NCI-H128 (cell line): Measurements from ENCODE around the gene YWHAE.
"Not testable (repeated sequence)": the region's sequence is repeated elsewhere in the genome, so short reads cannot be mapped to it uniquely, and the experiment has no call there.

ENCODE experiments used
- DNase-seq: peaks from one replicate; lab custom pipeline; 2025; ENCODE audit not compliant: unreplicated experiment; lab: John Stamatoyannopoulos, UW

The YWHAE gene

DNA sequence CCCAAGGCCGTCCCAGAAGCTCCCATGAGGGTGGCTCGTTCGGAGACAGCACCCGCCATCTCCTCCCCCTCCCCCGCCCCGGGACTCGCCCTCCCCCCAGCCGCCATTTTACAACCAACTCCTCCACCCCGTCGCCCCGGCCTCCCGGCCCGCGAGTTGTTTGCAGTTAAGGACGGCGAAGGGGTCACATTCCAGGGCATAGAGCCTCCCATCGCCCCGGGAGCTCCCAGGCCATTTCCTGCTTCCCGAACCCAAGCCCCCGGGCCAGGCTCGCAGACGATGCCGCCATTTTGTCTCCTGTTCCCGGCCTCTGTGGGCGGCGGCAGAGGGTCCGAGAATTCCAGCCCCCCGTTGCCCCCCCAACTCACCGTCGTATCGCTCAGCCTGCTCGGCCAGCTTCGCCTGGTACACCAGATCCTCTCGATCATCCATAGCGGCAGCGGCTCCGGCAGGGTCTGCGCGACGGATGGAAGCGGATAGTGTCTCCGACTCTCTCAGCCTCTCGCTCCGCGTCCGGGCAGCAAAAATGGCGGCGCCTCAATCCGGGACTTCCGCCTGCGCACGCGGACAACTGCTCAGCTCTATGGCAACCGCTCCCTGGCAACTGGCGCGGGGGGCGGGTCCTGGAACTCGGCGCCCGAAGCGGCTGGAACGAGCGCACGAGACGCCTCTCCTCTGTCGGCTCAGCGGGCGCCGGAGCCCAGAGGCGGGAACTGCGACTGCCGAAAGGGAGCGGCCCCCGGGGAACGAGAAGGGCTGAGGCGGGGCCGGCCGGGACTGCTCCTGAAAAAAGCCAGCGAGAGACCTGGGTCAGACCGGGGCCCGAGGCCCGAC is at the start of gene YWHAE:
TSS of gene YWHAE (minus strand) at position 544 of the 834 bp plus-strand sequence. CDS start at position 432, 112 bp downstream.
- DNase-seq: peak; percentile 89

DNA sequence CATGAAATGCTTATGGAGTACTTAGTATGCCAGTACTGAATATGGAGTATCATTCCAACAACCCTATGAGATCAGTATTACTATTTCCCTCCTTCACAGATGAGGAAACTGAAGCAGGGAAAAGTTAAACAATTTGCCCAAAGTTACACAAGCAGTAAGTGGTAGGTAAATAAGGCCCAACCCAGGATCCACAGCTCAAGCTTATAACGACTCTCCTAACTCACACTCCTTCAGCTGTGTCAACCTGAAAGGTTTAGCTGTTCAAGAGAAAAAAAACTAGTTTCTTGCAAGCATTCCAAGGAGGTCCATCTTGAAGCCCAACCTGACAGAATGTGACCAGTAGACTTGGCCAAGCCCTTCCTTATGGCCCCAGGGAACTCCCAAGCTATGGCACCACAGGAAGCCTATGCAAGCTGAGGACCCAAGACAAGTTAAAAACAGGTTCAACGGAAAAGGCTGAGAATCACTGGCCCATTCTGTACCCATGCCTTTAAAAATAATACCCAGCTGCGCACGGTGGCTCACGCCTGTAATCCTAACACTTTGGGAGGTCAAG is 49.5 kb upstream of the YWHAE start:
- no peak for DNase-seq

DNA sequence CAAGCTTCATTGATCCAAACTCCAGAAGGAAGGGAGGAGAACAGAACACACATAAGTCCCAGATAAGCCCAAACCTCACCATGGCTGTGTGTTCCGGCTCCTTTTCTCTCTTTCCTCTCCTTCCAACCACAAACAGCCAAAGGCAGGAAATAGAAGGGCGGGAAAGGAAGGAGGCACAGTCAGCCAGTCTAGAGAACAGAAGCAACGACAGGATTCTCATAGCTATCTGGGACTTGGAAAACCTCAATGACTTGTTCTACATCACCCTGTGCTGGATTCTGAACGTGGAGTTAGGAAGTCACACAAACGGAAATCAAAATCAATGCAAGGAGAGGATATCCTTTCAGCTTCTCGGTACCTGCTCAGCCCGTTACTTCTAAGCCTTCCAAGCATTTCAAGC is 47.0 kb upstream of the YWHAE start:
- DNase-seq: no peak

DNA sequence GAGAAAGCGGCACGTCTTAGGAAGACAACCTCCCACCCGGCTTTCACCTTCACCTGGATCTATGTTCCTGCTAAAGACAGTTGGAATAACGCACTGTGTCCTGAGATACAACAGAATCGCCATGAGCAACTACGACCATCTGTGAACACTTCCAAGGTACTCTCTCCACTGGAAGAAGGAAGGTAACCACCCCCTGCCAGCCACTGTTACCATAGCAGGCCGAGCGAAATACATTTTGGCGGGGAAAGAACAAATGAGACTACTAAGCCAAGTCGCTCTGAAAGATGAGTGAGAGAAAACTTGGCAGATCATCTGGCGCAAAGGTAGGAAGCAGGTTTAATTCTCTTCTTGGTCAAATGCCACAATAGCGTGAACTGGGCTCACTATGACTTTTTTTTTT is 46.2 kb upstream of the YWHAE start:
- DNase-seq: no peak

DNA sequence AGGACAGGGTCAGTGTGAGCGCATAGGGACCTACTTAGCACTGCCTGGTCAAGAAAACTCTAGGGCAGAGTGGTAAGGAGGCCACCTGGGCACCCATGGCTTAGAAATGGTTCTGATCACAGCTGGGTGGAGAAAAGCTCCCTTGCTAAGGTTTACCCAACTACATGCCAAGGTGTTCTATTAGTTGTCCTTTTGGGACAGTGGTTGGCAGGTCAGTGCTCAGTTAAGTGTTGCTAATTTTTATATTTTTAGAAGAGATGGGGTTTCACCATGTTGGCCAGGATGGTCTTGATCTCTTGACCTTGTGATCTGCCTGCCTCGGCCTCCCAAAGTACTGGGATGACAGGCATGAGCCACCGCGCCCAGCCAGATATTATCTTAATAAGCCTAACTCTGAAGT is 45.7 kb upstream of the YWHAE start:
- DNase-seq: not testable (repeated sequence)

DNA sequence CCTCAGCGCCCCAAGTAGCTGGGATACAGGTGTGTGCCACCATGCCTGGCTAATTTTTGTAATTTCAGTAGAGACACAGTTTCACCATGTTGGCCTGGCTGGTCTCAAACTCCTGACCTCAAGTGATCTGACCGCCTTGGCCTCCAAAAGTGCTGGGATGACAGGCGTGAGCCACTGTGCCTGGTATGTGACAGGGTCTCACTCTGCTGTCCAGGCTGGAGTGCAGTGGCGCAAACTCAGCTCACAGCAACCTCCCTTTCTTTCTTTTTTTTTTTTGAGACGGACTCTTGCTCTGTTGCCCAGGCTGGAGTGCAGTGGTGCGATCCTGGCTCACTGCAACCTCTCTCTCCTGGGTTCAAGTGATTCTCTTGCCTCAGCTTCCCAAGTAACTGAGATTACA is 42.7 kb upstream of the YWHAE start:
- DNase-seq: not testable (repeated sequence)

DNA sequence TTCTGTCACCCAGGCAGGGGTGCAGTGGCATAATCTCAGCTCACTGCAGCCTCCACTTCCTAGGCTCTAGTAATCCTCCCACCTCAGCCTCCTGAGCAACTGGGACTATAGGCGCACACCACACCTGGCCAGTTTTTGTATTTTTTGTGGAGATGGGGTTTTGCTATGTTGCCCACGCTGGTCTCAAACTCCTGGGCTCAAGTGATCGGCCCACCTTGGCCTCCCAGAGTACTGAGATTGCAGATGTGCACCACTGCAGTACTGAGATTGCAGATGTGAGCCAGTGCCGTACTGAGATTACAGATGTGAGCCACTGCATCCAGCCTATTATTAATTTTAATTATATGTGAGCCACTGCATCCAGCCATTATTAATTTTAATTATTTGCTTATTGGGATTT is 42.2 kb upstream of the YWHAE start:
- DNase-seq: no peak

DNA sequence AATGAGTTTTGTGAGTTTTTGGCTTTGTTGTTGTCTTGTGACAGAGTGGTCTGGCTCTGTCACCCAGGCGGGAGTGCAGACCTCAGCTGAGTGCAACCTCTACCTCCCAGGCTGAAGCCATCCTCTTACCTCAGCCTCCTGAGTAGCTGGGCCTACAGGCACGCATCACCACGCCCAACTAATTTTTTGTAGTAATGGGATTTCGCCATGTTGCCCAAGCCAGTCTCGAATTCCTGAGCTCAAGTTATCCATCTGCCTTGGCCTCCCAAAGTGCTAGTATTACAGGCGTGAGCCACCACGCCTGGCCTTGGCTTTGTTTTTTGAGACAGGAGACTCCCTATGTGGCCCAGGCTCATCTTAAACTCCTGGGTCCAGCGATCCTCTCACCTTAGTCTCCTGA is 40.9 kb upstream of the YWHAE start:
- DNase-seq: no peak

DNA sequence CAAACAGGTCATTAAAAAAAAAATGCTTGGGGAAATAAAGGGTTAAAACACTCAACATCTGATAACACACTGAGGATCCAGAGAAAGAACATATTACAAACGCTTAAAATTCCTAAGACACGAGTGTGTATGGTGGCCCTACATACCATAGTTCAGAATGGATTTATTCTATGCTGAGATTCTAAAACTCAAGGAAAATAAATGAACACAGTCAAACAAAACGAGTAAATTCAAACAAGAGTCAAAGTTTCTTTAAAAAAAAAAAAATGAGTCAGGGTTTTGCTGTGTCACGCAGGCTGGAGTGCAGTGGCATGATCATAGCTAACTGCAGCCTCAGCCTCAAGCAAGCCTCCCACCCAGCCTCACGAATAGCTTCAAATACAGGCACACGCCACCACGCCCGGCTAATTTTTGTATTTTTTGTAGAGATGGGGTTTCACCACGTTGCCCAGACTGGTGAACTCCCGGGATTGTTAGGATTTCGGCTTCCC is 38.6 kb upstream of the YWHAE start:
- DNase-seq: no peak

DNA sequence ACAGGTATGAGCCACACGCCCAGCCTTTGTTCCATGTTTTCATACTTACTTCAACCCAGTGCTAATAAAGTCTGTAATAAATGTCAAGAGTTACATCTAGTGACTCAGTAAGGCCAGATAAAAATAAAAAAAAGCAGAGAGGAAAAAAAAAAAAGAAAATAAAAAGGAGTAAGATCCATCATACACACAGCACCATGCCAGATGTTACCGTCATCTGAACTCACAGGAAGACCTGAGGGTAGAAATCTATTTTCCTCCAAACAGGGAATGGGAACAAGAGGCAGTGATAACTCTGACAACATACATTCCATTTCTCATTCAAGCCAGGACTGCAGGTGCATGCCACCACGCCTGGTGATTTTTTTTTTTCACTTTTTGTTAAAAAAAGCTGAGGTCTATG is 35.3 kb upstream of the YWHAE start:
- no peak for DNase-seq

DNA sequence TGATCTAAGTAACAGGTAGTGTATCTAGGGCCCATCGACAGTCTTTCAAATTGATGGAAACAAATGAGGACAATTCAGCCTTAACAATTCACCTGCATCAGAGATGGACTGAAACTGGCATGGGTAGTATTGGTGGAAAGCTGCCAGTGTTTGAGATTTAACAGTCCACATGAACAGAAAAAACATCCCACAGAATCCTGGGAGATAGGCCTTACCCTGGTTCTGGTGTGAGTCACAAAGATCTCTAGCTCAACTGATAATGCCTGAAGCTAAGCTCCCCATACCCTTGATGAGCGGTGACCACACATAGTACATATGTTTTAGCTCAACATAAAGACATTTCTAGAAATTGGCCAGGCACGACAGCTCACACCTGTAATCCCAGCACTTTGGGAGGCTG is 34.1 kb upstream of the YWHAE start:
- DNase-seq: no peak

DNA sequence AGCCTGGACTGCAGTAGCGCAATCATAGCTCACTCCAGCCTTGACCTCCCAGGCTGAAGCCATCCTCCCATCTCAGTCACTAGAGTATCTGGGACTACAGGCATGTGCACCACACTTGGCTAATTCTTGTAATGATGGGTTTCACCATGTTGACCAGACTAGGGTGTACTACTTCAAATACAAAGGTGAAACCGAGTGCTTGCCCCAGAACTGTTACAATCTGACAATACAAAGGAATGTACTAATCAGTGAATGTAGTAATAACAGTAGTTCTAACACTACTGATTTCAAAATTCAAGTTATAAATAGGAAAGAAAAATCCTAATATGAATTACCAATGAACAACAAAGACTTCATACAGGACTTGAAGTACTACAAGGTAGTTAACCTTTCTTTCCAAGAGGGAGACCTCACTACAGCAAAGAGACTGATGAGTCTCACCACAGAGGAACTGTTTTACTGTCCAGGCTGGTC is 31.6 kb upstream of the YWHAE start:
- no peak for DNase-seq

DNA sequence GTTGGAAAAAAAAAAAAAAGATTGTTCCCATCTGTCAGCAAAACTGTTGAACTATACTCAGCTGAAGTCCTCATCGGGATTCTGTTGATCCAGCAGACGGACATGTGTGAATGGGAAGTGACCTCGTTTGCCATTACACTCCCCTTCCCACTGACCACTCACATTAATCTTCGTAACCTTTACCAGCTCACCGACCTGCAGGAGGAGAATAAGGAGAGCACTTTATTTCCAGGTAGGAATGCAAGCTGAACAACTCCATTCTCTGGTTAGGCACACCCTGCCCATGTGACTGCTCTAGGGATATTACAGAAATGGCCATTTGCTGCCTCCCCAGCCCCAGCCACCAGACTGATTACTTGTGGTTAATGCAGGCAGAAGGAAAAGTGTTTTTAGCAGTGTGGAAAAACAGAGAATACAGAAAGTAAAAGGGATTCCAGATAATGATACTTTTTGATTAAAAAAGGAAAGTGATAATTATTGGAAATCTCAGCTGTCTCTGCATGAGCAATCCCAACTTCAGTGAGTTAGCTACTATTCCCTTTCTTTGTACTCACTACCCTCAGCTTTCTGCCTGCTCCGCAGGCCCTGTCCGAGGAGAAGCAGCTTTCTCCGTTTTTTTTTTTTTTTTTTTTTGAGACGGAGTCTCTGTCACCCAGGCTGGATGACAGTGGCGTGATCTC is 23.6 kb upstream of the YWHAE start:
- DNase-seq: no peak

DNA sequence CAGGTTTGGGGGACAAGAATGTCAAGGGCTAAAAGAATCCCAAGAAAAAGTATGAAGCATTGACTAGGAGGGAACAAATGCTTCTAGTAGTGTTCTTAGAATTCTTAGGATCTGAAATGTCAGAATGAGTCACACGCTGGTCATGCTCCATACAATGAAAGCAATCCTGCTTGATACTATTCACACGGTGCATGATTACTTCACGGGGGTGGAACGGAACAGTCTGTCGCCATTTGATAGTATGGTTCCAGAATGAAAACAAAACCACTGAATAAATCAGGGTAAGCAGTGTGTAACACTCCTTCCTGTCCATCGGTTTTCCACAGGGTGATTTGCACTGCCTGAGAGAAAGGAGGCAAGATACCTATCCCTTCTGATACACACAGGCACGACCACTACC is 22.9 kb upstream of the YWHAE start:
- no peak for DNase-seq

DNA sequence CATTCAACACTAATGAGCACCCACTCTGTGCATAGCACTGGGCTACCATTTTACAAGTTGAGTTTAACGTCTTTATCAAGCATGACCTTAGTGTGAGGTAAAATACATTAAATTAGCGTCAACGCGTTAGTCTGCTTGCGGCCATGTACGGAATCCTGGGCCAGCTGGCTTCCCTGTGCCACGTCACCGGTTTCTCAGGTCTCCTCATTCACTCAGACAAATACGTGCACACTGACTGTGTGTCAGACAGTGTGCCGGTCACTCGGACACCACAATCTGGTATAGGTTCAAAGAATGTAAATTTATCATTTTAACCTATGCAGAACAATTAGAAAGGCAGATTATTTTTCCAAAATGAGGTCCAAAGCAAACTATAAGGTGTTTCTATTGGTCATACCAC is 21.4 kb upstream of the YWHAE start:
- DNase-seq: no peak

DNA sequence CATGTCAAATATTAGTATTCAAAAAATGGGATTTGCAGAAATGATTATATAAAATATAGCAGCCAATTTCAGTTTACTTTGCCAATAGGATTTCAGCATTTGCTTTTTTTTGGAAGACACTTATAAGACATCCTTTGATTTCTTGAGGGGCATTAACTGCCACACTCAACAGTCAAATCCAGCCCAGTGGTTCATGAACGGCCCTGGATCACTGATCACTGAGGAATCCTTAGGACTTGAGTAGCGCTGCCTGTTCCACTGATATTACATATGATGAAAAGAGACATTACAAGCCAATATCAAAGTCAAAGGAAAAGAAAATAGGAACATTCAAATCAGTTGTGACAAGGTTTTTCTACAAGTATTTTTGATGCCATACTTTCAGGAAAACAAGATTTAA is 21.0 kb upstream of the YWHAE start:
- no peak for DNase-seq

DNA sequence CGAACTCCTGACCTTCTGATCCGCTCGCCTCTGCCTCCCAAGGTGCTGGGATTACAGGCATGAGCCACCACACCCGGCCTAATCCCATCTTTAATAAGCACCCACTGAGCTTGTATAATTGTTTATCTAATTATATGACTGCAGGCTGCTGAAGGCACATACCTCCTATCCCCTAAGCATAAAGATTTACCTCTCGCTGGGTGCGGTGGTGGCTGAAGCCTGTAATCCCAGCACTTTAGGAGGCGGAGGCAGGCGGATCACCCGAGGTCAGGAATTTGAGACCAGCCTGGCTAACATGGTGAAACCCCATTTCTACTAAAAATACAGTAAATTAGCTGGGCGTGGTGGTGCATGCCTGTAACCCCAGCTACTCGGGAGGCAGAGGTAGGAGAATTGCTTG is 20.1 kb upstream of the YWHAE start:
- DNase-seq: no peak

DNA sequence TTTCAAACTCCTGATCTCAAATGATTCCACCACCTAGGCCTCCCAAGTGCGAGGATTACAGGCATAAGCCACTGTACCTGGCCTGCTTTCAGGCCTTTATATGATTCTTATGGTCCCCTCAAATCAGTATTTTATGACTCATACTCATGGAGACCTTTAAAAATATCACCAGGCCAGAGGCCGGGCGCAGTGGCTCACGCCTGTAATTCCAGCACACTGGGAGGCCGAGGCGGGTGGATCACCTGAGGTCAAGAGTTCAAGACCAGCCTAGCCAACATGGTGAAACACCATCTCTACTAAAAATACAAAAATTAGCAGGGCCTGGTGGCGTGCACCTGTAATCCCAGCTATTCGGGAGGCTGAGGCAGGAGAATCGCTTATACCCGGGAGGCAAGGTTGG is 18.5 kb upstream of the YWHAE start:
- not testable (repeated sequence) for DNase-seq

DNA sequence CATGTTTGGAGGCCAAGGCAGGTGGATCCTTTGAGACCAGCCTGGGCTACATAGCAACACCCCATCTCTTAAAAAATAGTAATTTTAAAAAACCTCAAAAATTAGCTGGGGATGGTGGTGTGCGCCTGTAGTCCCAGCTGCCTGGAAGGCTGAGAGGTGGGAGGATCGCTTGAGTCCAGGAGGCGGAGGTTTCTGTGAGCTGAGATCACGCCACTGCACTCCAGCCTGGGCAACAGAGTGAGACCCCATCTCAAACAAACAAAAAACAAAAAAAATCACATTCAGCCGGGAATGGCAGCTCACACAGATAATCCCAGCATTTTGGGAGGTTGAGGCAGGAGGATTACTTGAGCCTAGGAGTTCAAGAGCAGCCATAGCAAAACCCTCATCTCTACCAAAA is 16.4 kb upstream of the YWHAE start:
- DNase-seq: no peak

DNA sequence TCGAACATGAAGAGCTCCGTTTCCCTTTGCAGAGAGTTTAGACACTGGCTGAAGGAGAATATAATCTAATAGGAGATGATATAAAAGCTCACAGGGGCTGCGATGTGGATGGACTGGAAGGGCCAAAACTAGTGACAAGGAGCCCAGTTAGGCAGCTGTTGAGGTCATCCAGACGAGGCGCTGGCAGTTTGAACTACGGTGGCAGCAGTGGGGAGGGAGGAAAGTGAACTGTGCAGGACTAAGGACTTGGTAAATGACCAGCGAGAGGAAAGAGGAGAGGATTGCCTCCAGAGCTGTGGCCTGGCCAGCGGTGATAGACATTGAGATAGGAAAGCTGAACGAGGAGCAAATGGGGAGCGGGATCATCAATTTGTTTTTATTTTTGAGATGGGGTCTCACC is 14.6 kb upstream of the YWHAE start:
- no peak for DNase-seq

DNA sequence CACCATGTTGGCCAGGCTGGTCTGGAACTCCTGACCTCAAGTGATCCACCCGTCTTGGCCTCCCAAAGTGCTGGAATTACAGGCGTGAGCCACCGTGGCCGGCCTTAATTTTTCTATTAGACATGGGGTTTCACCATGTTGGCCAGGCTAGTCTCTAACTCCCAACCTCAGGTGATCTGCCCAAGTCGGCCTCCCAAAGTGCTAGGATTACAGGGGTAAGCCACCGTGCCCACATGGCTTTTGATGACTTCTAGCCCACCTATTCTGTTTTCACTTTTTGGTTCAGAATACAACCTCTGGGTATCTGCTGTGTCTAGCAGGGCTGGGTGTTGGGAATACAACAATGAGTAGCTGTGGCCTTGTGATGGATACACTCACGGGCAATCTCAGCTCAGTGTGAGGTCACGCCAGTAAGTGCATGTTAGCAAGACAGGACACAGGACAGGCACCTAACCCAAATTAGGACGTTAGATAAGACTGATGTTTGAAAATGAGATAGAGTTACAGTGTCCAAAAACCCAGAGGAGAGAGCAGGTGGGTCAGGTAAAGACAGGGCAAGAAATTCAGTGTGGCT is 14.1 kb upstream of the YWHAE start:
- no peak for DNase-seq
